GM19240 (cell line): ENCODE measurements around the gene PROM1.

Source experiments
- DNase-seq: peaks from one replicate; pipeline ENCODE4 v3.0.0; 2011; ENCODE audit warnings: low spot score; ENCODE audit not compliant: insufficient read length

Gene PROM1, protein sequence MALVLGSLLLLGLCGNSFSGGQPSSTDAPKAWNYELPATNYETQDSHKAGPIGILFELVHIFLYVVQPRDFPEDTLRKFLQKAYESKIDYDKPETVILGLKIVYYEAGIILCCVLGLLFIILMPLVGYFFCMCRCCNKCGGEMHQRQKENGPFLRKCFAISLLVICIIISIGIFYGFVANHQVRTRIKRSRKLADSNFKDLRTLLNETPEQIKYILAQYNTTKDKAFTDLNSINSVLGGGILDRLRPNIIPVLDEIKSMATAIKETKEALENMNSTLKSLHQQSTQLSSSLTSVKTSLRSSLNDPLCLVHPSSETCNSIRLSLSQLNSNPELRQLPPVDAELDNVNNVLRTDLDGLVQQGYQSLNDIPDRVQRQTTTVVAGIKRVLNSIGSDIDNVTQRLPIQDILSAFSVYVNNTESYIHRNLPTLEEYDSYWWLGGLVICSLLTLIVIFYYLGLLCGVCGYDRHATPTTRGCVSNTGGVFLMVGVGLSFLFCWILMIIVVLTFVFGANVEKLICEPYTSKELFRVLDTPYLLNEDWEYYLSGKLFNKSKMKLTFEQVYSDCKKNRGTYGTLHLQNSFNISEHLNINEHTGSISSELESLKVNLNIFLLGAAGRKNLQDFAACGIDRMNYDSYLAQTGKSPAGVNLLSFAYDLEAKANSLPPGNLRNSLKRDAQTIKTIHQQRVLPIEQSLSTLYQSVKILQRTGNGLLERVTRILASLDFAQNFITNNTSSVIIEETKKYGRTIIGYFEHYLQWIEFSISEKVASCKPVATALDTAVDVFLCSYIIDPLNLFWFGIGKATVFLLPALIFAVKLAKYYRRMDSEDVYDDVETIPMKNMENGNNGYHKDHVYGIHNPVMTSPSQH

GRCh38 chr4:16083241-16084191 is at the start of gene PROM1:
Gene PROM1 (minus strand): TSS chr4:16084023. CDS start chr4:16075906, 8,117 bp downstream.
- no peak for DNase-seq

DNA sequence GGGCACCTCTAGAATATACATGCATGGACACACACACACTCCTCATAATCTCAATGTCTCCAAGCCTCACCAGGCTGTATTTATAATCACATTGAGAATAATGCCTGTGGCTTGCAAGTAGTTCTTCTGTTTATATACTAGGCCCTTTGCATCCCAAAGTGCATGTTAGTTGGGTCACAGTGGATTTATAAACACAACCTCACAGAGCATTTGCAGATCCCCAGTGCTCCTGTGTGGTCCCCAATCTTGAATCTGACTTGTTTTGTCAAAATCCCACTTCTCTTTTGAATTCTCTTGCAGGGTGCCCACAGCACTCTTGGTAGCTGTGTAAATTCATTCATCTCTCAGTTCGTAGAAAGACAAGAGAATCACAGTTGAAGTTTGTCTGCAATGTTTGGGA is 49.6 kb upstream of the PROM1 start:
- DNase-seq: no peak

- DNase-seq: no peak
These were observed 47.5 kb upstream of the PROM1 start for GRCh38 chr4:16131293-16131692.

- DNase-seq: no peak
These were observed 45.5 kb upstream of the PROM1 start for GRCh38 chr4:16129336-16129735.

DNA sequence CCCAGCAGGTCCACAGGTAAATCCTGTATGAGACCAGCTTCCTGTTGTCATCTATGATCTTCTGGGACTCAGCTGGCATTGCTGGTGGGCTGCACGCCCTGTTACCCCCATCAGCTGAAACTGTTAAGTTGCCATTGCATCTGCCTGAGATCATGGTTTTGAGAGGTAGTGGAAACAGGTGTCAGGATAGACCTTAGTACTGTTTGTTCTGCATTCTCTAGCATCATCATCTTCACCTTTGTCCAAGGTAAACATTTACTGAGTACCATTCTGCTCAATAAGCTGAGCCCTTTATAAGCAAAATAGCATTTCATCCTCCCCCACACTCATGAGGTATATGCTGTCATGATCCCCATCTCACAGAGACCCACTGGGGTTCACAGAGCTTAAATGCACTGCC is 42.9 kb upstream of the PROM1 start:
- no peak for DNase-seq

DNA sequence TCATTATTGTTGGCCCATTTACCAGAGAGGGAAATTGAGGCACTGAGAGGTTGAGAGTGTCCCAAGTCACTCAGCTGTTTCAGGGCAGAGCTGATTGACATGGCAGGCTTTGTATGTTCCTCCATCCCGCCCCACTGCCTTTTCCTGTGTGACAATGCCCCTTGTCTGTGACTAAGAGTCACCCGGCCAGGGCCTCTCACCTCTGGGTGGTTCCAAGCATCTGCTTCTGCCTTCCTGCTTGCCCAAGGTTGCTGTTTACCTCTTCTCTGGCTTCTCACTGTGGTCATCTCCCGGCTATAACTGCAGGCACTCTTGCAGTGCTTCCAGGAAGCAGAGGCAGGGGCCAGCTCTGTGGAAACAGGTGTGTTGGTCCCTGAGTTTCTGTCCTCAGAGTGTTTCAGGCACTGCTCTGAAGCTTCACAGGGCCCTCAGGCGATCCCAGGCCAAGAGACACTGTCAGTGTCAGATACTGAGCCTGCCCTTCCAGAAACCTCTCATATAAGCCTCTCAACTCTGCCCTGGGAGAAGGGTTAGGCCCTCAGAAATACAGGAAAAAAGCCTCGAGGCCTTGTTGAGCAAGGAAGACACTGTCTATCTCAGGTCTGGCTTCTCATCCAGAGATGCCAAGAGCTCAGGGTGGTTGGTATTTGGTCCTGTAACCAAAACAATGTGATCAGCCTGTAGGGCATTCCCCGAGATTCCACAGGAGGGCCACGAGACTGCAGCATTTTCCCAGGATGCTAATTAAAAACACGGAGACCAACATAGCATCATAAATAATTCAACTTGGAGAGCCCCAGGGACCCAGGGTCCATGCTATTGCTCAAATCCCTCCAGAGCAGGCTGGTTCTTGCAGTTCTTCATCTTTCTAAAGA is 42.0 kb upstream of the PROM1 start:
- DNase-seq: no peak

GRCh38 chr4:16124232-16124631 is 40.4 kb upstream of the PROM1 start:
- no peak for DNase-seq

DNA sequence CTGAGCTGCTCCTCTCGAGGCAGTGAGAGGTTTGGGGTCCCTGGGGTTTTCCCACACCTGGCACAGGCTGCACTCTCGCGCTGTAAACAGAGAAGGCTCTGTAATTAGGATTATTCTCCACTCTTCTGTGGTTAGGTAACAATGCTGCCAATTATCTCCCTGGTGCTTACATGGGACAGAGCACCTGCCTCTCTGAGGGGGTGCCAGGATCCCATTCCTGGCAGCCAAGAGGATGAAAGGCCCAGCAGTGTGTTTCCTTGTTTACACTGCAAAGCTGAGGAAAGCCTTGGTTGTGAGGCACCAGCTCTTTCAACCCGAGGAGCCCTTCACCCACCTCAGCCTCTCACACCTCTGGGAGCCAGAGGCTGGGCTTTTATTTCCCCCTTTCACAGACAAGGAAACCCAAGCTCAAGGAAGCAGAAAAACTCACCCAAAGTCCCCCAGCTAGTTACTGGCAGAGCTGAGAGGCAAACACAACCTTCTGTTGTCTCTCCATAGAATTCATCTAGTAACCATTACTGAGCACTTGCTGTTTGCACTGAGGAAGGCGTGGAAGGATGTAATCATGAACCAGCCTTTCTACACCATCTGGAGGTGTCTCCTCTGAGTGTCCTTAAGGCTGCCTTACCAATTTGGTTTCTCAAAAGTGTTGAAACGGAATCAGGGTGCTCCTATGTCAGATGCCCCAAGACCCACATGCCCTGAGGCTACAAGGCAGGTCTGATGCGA is 39.7 kb upstream of the PROM1 start:
- no peak for DNase-seq

- DNase-seq: no peak
These were observed 39.0 kb upstream of the PROM1 start for GRCh38 chr4:16122784-16123183.

DNA sequence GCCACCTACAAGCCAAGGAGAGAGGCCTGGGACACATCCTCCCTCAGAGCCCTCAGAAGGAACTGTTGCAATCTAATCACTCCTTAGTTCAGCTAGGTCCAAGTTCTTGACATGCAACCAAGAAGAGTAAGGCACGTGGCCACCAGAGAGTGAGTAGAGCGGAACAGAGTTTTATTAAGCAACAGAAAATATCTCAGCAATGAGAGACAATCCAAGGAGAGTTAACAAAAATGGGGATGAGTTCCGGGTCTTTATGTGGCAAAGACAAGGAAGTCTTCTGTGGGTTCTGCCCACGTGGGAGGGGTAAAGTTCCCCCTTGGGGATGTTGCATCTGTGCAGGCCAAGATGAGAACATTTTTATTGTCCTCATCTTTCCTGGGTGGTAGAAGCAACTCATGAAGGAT is 38.5 kb upstream of the PROM1 start:
- no peak for DNase-seq

- DNase-seq: no peak
These were observed 36.9 kb upstream of the PROM1 start for GRCh38 chr4:16120720-16121119.

- DNase-seq: no peak
These were observed 36.2 kb upstream of the PROM1 start for GRCh38 chr4:16119981-16120380.

DNA sequence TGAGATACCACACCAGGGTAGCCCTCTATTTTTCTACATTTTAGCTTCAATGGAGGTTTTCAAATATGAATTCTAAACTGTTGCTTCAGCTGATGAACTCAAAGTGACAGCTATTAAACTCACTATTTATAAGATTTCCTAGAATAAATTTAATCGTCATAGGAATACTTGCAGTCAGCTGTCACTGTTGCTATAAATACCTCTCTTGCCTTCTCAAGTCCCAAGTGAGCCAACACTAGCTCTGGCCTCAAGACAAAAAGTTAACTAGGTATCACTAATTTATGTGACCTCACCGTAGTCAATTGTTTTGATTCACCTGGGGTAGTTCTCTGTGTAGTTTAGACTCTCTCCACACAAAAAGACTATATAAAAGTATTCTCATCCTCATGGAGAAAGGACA is 34.3 kb upstream of the PROM1 start:
- DNase-seq: no peak

GRCh38 chr4:16117164-16117563 is 33.3 kb upstream of the PROM1 start:
- no peak for DNase-seq

GRCh38 chr4:16116493-16116990 is 32.7 kb upstream of the PROM1 start:
- DNase-seq: no peak

DNA sequence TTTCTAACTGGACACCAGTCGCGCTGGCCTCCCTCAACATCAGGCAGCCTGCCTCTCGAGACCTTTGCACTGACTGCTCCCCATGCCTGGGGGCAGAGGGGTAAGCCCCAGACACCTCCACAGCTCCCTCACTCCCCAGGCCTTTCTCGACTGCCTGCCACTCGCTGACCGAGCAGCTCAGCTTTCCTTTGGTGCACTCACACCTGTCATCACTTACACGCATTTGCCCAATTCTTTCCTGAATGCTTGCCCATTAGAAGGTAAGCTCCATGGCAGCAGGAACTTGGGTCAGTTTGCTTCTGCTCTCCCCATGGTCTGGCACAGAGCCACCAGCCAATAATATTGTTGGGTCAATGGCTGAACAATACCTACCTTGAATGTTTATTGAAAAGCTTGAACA is 32.2 kb upstream of the PROM1 start:
- no peak for DNase-seq

GRCh38 chr4:16114546-16114945 is 30.7 kb upstream of the PROM1 start:
- DNase-seq: no peak

DNA sequence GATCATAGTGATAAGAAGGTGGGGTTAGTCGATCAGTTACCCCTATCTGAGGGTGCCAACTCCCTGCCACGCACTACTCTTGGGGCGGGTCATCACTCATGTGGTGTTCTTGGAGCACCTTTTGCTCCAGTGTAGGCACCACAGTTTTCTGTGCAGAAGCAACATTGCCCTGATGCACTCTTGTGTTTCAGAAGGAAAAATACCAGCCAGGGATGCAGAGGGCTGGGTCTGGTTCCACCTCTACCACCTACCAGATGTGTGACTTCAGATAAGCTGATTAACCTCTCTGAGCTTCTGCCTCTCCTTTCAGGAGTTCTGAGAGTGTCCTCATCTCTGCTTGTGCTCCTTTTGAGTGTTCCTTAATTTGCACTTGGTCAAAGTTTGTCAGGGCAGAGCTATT is 29.9 kb upstream of the PROM1 start:
- no peak for DNase-seq

- DNase-seq: no peak
These were observed 27.7 kb upstream of the PROM1 start for GRCh38 chr4:16111533-16111932.
